Endometrial microvascular endothelial cells (primary cell): ENCODE results near the gene TBCK. TPM values are rescaled to one million over a fixed set of nuclear protein-coding genes. Genes with fewer than 3 reads are reported as not detected.
"Not testable (repeated sequence)": the region's sequence is repeated elsewhere in the genome, so short reads cannot be mapped to it uniquely, and the experiment has no call there.

ENCODE experiments used
- in situ Hi-C: cut with HindIII; loops from 2 replicates; pipeline ENCODE4 v1.10.0; 2017; ENCODE audit warnings: low sequenced_read_pairs, low pct_unique_long_range_greater_than_20kb; ENCODE audit errors: inconsistent ontology term
- total RNA-seq: library from RNA; depleted of rRNA; stranded (reverse); fragments of >200 nt; gene quantifications from one replicate; pipeline ENCODE4 v1.2.3, GENCODE V29; 2015; ENCODE audit errors: inconsistent ontology term

TBCK gene
- total RNA-seq, 1 donor from 2014 or later: 19.7 TPM

GRCh38 chr4:106253364-106254129, 62.5 kb downstream of the TBCK start:
- in situ Hi-C loops: no loop called here

- in situ Hi-C loops: no loop called here
Measured at GRCh38 chr4:106247600-106247999, 68.4 kb downstream of the TBCK start.

- in situ Hi-C loops: no loop called here
Measured at GRCh38 chr4:106246441-106246840, 69.6 kb downstream of the TBCK start.

GRCh38 chr4:106245176-106245575, 70.8 kb downstream of the TBCK start:
- in situ Hi-C loops: no loop called here

- in situ Hi-C loops: no loop called here
Measured at GRCh38 chr4:106240699-106241098, 75.3 kb downstream of the TBCK start.

- in situ Hi-C loops: no loop called here
Measured at GRCh38 chr4:106238820-106239420, 77.1 kb downstream of the TBCK start.

GRCh38 chr4:106231931-106232330, 84.1 kb downstream of the TBCK start:
- in situ Hi-C loops: no loop called here

- in situ Hi-C loops: no loop called here
Measured at GRCh38 chr4:106222548-106222947, 93.5 kb downstream of the TBCK start.

GRCh38 chr4:106213291-106213690, 102.7 kb downstream of the TBCK start:
- in situ Hi-C loops: not testable (repeated sequence)

- in situ Hi-C loops: no loop called here
Measured at GRCh38 chr4:106210021-106210420, 106.0 kb downstream of the TBCK start.

- in situ Hi-C loops: no loop called here
Measured at GRCh38 chr4:106208481-106209460, 107.2 kb downstream of the TBCK start.

GRCh38 chr4:106201373-106201772, 114.6 kb downstream of the TBCK start:
- in situ Hi-C loops: no loop called here

GRCh38 chr4:106195435-106195950, 120.5 kb downstream of the TBCK start:
- in situ Hi-C loops: no loop called here

- in situ Hi-C loops: no loop called here
Measured at GRCh38 chr4:106194801-106195200, 121.2 kb downstream of the TBCK start.

- in situ Hi-C loops: no loop called here
Measured at GRCh38 chr4:106192131-106192530, 123.9 kb downstream of the TBCK start.

- in situ Hi-C loops: no loop called here
Measured at GRCh38 chr4:106186201-106186600, 129.8 kb downstream of the TBCK start.

- in situ Hi-C loops: no loop called here
Measured at GRCh38 chr4:106183551-106183950, 132.5 kb downstream of the TBCK start.

- in situ Hi-C loops: no loop called here
Measured at GRCh38 chr4:106172861-106173260, 143.1 kb downstream of the TBCK start.

- in situ Hi-C loops: no loop called here
Measured at GRCh38 chr4:106165351-106166010, 150.5 kb downstream of the TBCK start.
